ENCODE results near the gene HIPK2. TPM values are rescaled to one million over a fixed set of nuclear protein-coding genes. Genes with fewer than 3 reads are reported as not detected.

HIPK2 gene
- total and polyA plus RNA-seq, 2 experiments from 2014 or later: 23.2 to 47.0 TPM

DNA sequence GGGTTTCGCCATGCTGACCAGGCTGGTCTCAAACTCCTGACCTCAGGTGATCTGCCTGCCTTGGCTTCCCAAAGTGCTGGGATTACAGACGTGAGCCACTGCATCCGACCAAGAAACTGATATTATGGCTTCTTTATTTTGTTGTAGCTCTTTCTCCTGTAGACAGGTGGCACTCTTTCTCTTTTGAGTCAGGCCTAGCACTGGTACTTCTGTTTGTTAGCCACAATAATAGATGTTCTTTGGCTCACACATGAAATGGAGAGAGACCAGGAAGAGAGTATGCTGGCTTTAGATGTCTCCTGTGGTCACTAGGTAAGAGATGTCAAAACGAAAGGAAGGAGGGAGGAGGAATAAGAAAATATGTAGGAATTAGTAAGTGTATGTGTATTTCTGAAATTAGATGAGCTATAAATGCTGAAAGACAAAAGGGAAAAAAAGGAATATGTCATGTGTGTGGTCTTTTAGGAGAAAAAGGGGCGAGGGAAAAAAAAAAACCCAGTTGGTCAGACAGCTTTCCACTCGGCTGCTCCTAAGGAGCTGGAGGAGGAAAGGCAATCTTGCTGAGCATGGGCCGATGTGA lies 175.6 kb downstream of the HIPK2 start:
- DNase-seq (ENCODE audit: low read depth in 1 of 2, low spot score in 1 of 2): peak; percentile 56 to 63
- H3K4me1 ChIP-seq (ENCODE audit: low read depth): peaks cover 4% of the 10 kb centered on the region
- H3K4me3 ChIP-seq: no peak overlapping the region
- TF ChIP-seq, protein P1, sequence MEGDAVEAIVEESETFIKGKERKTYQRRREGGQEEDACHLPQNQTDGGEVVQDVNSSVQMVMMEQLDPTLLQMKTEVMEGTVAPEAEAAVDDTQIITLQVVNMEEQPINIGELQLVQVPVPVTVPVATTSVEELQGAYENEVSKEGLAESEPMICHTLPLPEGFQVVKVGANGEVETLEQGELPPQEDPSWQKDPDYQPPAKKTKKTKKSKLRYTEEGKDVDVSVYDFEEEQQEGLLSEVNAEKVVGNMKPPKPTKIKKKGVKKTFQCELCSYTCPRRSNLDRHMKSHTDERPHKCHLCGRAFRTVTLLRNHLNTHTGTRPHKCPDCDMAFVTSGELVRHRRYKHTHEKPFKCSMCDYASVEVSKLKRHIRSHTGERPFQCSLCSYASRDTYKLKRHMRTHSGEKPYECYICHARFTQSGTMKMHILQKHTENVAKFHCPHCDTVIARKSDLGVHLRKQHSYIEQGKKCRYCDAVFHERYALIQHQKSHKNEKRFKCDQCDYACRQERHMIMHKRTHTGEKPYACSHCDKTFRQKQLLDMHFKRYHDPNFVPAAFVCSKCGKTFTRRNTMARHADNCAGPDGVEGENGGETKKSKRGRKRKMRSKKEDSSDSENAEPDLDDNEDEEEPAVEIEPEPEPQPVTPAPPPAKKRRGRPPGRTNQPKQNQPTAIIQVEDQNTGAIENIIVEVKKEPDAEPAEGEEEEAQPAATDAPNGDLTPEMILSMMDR (IDR thresholded peaks at IDR 0.05; ENCODE audit: low read depth, low read length): peak; percentile 49
- H3K27me3 ChIP-seq: no peaks in the 10 kb centered on the region
- no peaks in the 10 kb centered on the region for H3K9me3 ChIP-seq (ENCODE audit: low read depth)
- H3K36me3 ChIP-seq: peaks cover 74% of the 10 kb centered on the region
- no peak overlapping the region for H3K27ac ChIP-seq

DNA sequence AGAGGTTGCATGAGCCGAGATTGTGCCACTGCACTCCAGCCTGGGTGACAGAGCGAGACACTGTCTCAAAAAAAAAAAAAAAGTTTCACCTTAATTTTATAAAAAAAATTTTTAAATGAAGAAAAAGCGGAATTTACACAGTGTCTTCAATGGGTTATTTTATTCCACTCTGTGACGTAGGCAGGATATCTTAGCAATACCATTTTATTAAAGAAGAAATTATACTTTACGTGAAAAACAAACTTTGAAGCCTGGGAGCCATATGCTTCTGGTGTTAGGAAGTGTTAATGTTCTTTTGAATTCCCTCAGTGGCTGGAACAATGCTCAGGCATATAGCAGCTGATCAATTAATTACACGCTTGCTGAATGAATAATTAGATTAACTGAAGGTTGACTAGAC lies 176.6 kb downstream of the HIPK2 start:
- Histone ChIP-seq H3K4me1 (ENCODE audit: low read depth) (peaks cover 4% of the 10 kb centered on the region), H3K4me3 (no peak overlapping the region), H3K27ac (no peak overlapping the region), H3K27me3 (no peaks in the 10 kb centered on the region), H3K36me3 (peaks cover 79% of the 10 kb centered on the region), H3K9me3 (ENCODE audit: low read depth) (no peaks in the 10 kb centered on the region)
- TF ChIP-seq, protein P1 (IDR thresholded peaks at IDR 0.05; ENCODE audit: low read depth, low read length): no peak
- DNase-seq (ENCODE audit: low read depth in 1 of 2, low spot score in 1 of 2): no peak

DNA sequence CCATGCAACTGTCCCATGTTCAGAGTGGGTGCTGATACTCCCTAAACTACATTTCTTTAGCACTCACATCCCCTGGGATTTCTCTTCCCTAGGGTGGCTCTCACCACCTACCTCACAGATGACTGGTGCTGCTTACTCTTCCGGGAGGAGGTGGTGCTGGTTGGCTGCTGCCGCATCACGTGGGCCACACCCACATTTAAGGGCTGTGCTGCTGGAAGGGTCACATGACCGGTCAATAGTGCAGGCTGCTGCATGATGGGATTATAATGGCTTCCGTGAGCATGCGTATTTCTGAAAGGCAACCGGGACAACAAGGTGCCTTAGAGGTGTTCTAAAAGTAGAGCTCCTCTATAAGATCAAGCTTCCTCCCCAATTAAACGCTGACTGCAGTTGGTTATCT lies 177.5 kb downstream of the HIPK2 start:
- Histone ChIP-seq H3K27ac (no peak overlapping the region), H3K36me3 (peaks cover 79% of the 10 kb centered on the region), H3K4me3 (no peak overlapping the region), H3K9me3 (ENCODE audit: low read depth) (no peaks in the 10 kb centered on the region), H3K4me1 (ENCODE audit: low read depth) (peaks cover 4% of the 10 kb centered on the region), H3K27me3 (no peaks in the 10 kb centered on the region)
- TF ChIP-seq, protein P1 (IDR thresholded peaks at IDR 0.05; ENCODE audit: low read depth, low read length): no peak
- no peak for DNase-seq (ENCODE audit: low read depth in 1 of 2, low spot score in 1 of 2)

DNA sequence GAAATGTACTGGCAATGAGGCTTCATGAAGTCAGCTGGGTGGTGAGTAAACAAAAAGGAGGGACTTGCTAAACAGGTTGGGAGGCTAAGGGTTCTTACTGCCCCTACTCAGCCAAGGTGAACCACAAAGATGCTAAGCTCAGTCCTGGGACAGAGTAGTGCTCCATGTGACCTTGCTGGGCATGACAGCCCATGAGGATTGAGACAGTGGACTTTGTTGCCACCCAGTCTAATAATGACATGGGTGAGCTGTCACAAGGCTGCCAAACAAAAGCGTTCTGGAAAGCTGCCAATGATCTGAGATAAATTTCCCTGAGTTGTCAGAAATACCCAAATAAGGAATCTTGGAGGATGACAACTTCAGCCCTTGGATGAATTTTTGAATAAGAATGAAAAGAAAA lies 179.2 kb downstream of the HIPK2 start:
- no peak overlapping the region for H3K4me3 ChIP-seq
- TF ChIP-seq, protein P1 (IDR thresholded peaks at IDR 0.05; ENCODE audit: low read depth, low read length): no peak
- peak in 1 of 2 donors; percentile 18 for DNase-seq (ENCODE audit: low read depth in 1 of 2, low spot score in 1 of 2)
- H3K27me3 ChIP-seq: no peaks in the 10 kb centered on the region
- peaks cover 4% of the 10 kb centered on the region for H3K4me1 ChIP-seq (ENCODE audit: low read depth)
- H3K9me3 ChIP-seq (ENCODE audit: low read depth): no peaks in the 10 kb centered on the region
- no peak overlapping the region for H3K27ac ChIP-seq
- H3K36me3 ChIP-seq: peaks cover 82% of the 10 kb centered on the region

DNA sequence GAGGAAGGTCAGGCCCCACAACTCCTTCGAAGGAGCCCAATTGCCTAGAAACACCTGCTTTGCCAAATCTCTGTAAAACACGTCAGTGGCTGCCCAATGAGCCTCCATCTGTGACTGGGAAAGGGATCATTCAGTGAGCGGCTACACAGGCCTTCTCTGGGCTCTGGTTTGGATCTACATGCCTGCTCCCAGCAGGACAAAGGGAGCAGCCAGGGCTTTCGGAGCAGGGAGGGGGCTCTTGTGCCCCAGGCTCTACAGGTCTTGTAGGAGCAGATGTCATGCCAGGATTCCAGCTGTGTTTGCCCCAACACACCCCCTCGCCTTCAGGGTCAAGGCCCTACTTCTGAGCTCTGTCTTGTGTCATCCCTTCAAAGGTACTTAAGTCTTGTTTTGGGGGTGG lies 180.8 kb downstream of the HIPK2 start:
- TF ChIP-seq, protein P1 (IDR thresholded peaks at IDR 0.05; ENCODE audit: low read depth, low read length): no peak
- H3K36me3 ChIP-seq: peaks cover 89% of the 10 kb centered on the region

More for the DNA sequence above, 180.8 kb downstream of the HIPK2 start:
- Histone ChIP-seq H3K27ac (no peak overlapping the region), H3K9me3 (ENCODE audit: low read depth) (no peaks in the 10 kb centered on the region), H3K27me3 (no peaks in the 10 kb centered on the region), H3K4me1 (ENCODE audit: low read depth) (no peaks in the 10 kb centered on the region), H3K4me3 (no peak overlapping the region)
- no peak for DNase-seq (ENCODE audit: low read depth in 1 of 2, low spot score in 1 of 2)
